ENCODE results near the gene RALGAPA1. TPM values are rescaled to one million over a fixed set of nuclear protein-coding genes. Genes with fewer than 3 reads are reported as not detected.
"Not testable (repeated sequence)": the region's sequence is repeated elsewhere in the genome, so short reads cannot be mapped to it uniquely, and the experiment has no call there.

RALGAPA1 gene
- total and polyA plus RNA-seq, 4 donors: 64.9 to 189 (median 86.1) TPM

DNA sequence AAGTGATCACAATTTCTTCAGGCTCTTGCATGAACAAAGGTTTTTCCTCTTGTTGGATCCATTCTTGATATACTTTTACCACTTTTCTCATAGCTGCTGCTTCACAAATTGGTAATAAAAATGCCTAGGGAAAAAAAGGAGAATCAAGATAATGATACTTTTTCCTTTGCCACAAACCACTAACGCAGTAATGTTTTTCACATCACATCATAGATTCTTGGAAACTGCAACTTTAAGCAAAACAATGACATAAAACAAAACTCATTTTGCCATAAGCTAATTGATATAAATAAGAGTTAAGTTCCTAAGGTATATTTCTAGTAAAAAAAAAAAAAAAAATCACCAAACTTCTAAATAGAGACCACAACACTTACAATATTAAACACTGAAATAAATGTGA, 66.7 kb downstream of the RALGAPA1 start:
- DNase-seq (ENCODE audit: low read depth in 4 of 6, low spot score in 6 of 6): no peak
- no CpG with 5 or more reads among the region's 1 CpG for WGBS (ENCODE audit: insufficient coverage)
- Histone ChIP-seq H3K27ac (ENCODE audit: low read depth, low read length) (no peak overlapping the region), H3K9me3 (ENCODE audit: control insufficient read depth, insufficient read depth, low read length) (no peaks in the 10 kb centered on the region), H3K27me3 (ENCODE audit: control insufficient read depth, insufficient read depth, low read length) (no peaks in the 10 kb centered on the region), H3K4me1 (ENCODE audit: control insufficient read depth, insufficient read depth, low read length) (no peaks in the 10 kb centered on the region), H3K4me3 (ENCODE audit: low read depth, low read length) (no peak overlapping the region), H3K36me3 (ENCODE audit: control insufficient read depth, insufficient read depth, low read length) (peaks cover 8% of the 10 kb centered on the region)

DNA sequence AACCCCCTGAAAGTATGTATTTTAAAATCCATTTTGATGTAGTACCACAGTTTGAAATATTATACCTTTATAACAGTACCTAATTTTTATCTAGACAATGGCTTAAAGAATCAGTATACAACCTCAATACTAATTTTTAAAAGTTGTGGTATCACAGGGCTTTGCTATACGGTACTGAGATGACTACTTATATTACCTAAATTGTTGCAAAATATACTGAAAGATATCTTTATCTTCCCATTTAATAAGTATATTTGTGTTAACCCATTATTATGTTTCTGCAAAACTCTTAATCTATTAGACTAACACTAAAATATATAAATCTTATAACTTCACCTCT, 67.1 kb downstream of the RALGAPA1 start:
- no peaks in the 10 kb centered on the region for H3K9me3 ChIP-seq (ENCODE audit: control insufficient read depth, insufficient read depth, low read length)
- H3K4me1 ChIP-seq (ENCODE audit: control insufficient read depth, insufficient read depth, low read length): no peaks in the 10 kb centered on the region
- WGBS (ENCODE audit: insufficient coverage): no CpG with 5 or more reads among the region's 1 CpG
- H3K27me3 ChIP-seq (ENCODE audit: control insufficient read depth, insufficient read depth, low read length): no peaks in the 10 kb centered on the region
- no peak overlapping the region for H3K4me3 ChIP-seq (ENCODE audit: low read depth, low read length)
- H3K36me3 ChIP-seq (ENCODE audit: control insufficient read depth, insufficient read depth, low read length): peaks cover 10% of the 10 kb centered on the region
- no peak overlapping the region for H3K27ac ChIP-seq (ENCODE audit: low read depth, low read length)
- no peak for DNase-seq (ENCODE audit: low read depth in 4 of 6, low spot score in 6 of 6)

DNA sequence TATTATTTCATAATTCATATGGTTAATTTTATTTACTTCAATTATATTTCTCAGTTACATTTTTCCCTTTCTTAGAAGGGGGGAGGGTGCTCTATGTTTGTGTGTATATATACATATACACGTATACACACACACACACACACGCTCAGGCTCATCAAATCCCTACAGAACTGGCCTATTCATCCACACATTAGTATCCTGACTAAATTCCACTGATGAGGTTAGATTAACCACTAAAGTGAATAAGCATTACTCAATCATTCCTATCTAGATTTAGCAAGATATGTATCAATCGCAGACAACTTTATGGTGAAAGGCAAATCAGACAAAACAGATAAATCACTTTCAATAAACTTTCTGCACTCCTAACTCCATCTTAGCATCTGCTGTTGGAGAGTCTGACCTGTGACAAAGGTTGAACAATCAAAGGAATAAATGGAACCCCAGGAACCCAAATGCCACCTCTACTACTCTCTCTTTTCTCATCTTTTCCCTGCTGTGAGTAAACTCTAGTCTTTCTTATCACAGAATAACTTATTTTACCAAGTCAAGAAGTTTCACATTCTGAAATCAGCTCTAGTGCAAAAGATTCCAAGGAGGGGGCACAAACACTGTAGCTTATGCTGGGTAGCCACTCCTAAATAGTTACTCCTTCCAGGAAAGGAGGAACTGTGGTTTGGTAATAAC, 67.6 kb downstream of the RALGAPA1 start:
- WGBS (ENCODE audit: insufficient coverage): no CpG with 5 or more reads among the region's 3 CpGs
- H3K27ac ChIP-seq (ENCODE audit: low read depth, low read length): no peak overlapping the region
- DNase-seq (ENCODE audit: low read depth in 4 of 6, low spot score in 6 of 6): no peak
- H3K4me1 ChIP-seq (ENCODE audit: control insufficient read depth, insufficient read depth, low read length): no peaks in the 10 kb centered on the region
- no peaks in the 10 kb centered on the region for H3K9me3 ChIP-seq (ENCODE audit: control insufficient read depth, insufficient read depth, low read length)
- no peak overlapping the region for H3K4me3 ChIP-seq (ENCODE audit: low read depth, low read length)
- no peaks in the 10 kb centered on the region for H3K27me3 ChIP-seq (ENCODE audit: control insufficient read depth, insufficient read depth, low read length)
- peaks cover 10% of the 10 kb centered on the region for H3K36me3 ChIP-seq (ENCODE audit: control insufficient read depth, insufficient read depth, low read length)

DNA sequence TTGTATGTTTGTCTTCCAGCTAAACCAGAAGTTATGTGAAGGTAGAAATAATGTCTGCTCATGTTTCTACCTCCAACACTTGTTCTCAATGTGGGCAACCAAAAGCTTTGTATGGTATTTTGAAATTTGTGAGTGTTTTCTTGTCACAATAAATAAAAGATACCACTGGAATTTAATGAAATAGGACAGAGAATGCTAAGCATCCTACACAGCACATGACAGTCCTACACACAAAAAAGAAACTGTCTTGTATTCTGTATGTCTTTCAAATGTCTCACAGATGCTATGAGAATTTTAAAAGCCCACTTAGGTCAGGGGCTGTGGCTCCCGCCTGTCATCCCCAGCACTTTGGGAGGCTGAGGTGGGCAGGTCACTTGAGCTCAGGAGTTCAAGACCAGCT, 68.9 kb downstream of the RALGAPA1 start:
- Histone ChIP-seq H3K9me3 (ENCODE audit: control insufficient read depth, insufficient read depth, low read length) (no peaks in the 10 kb centered on the region), H3K27me3 (ENCODE audit: control insufficient read depth, insufficient read depth, low read length) (no peaks in the 10 kb centered on the region), H3K27ac (ENCODE audit: low read depth, low read length) (no peak overlapping the region), H3K36me3 (ENCODE audit: control insufficient read depth, insufficient read depth, low read length) (peaks cover 3% of the 10 kb centered on the region), H3K4me3 (ENCODE audit: low read depth, low read length) (no peak overlapping the region), H3K4me1 (ENCODE audit: control insufficient read depth, insufficient read depth, low read length) (no peaks in the 10 kb centered on the region)
- DNase-seq (ENCODE audit: low read depth in 4 of 6, low spot score in 6 of 6): no peak
- no CpG with 5 or more reads among the region's 1 CpG for WGBS (ENCODE audit: insufficient coverage)

DNA sequence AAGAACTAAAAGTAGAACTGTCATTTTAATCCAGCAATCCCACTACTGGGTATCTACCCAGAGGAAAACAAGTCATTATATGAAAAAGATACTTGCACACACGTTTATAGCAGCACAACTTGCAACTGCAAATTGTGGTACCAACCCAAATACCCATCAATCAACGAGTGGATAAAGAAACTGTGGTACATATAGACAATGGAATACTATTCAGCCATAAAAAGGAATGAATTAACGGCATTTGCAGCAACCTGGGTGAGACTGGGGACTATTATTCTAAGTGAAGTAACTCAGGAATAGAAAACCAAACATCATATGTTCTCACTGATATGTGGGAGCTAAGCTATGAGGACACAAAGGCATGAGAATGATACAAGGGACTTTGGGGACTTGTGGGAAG, 73.9 kb downstream of the RALGAPA1 start:
- H3K27me3 ChIP-seq (ENCODE audit: control insufficient read depth, insufficient read depth, low read length); H3K4me3 ChIP-seq (ENCODE audit: low read depth, low read length); H3K36me3 ChIP-seq (ENCODE audit: control insufficient read depth, insufficient read depth, low read length); H3K4me1 ChIP-seq (ENCODE audit: control insufficient read depth, insufficient read depth, low read length); DNase-seq (ENCODE audit: low read depth in 4 of 6, low spot score in 6 of 6); H3K9me3 ChIP-seq (ENCODE audit: control insufficient read depth, insufficient read depth, low read length); H3K27ac ChIP-seq (ENCODE audit: low read depth, low read length): not testable (repeated sequence)
- WGBS (ENCODE audit: insufficient coverage): no CpG with 5 or more reads among the region's 3 CpGs

DNA sequence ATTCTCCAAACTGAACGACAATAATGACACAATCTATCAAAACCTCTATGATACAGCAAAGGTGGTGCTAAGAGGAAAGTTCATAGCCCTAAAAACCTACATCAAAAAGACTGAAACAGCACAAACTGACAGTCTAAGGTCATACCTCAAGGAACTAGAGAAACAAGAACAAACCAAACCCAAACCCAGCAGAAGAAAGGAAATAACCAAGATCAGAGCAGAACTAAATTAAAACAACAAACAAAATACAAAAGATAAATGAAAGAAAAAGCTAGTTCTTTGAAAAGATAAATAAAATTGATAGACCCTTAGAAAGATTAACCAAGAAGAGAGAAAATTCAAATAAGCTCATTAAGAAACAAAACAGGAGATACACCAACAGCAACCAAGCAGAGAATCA, 75.6 kb downstream of the RALGAPA1 start:
- not testable (repeated sequence) for H3K36me3 ChIP-seq (ENCODE audit: control insufficient read depth, insufficient read depth, low read length); H3K27ac ChIP-seq (ENCODE audit: low read depth, low read length); DNase-seq (ENCODE audit: low read depth in 4 of 6, low spot score in 6 of 6); H3K4me1 ChIP-seq (ENCODE audit: control insufficient read depth, insufficient read depth, low read length); H3K9me3 ChIP-seq (ENCODE audit: control insufficient read depth, insufficient read depth, low read length); H3K27me3 ChIP-seq (ENCODE audit: control insufficient read depth, insufficient read depth, low read length); H3K4me3 ChIP-seq (ENCODE audit: low read depth, low read length)
- WGBS (ENCODE audit: insufficient coverage): 100% methylated on average over 1 of the region's 1 CpG

DNA sequence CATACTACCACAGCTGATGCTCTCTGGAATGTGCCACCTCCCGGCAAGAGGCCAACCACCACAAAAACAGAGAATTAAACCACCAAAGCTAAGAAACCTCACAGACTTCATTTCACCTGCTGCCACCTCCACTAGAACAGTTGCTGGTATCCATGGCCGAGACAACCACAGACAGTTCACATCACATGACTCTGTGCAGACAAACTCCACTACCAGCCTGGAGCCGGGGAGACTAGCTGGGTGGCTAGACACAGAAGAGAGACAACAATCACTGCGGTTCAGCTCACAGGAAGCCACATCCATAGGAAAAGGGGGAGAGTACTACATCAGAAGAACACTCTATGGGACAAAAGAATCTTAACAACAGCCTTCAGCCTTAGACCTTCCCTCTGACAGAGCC, 78.2 kb downstream of the RALGAPA1 start:
- no peaks in the 10 kb centered on the region for H3K27me3 ChIP-seq (ENCODE audit: control insufficient read depth, insufficient read depth, low read length)
- 96% methylated on average over 3 of the region's 4 CpGs for WGBS (ENCODE audit: insufficient coverage)
- H3K9me3 ChIP-seq (ENCODE audit: control insufficient read depth, insufficient read depth, low read length): peaks cover 3% of the 10 kb centered on the region
- peaks cover 5% of the 10 kb centered on the region for H3K36me3 ChIP-seq (ENCODE audit: control insufficient read depth, insufficient read depth, low read length)
- DNase-seq (ENCODE audit: low read depth in 4 of 6, low spot score in 6 of 6): no peak
- H3K4me1 ChIP-seq (ENCODE audit: control insufficient read depth, insufficient read depth, low read length): no peaks in the 10 kb centered on the region
- H3K4me3 ChIP-seq (ENCODE audit: low read depth, low read length): no peak overlapping the region
- H3K27ac ChIP-seq (ENCODE audit: low read depth, low read length): no peak overlapping the region

DNA sequence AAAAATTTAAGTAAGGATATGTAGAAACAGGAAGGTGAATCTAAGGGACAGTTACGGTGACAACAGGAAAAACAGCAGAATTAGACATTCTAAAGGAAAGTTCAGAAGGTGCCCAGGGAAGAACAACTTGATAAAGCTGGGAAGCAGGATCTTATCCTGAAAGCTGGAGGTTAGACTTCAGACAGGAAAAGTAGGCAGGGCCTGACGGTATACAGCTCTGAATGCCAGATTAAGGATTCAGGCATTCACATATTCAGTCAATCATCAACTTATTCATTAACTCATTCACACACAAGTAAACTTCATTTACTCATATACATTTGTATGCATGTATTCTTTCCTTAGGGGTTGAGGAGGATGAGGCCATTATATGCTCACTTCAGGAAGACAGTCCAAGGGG, 81.3 kb downstream of the RALGAPA1 start:
- 100% methylated on average over 1 of the region's 2 CpGs for WGBS (ENCODE audit: insufficient coverage)
- DNase-seq (ENCODE audit: low read depth in 4 of 6, low spot score in 6 of 6): no peak
- Histone ChIP-seq H3K4me1 (ENCODE audit: control insufficient read depth, insufficient read depth, low read length) (no peaks in the 10 kb centered on the region), H3K9me3 (ENCODE audit: control insufficient read depth, insufficient read depth, low read length) (no peaks in the 10 kb centered on the region), H3K27me3 (ENCODE audit: control insufficient read depth, insufficient read depth, low read length) (no peaks in the 10 kb centered on the region), H3K27ac (ENCODE audit: low read depth, low read length) (no peak overlapping the region), H3K36me3 (ENCODE audit: control insufficient read depth, insufficient read depth, low read length) (peaks cover 5% of the 10 kb centered on the region), H3K4me3 (ENCODE audit: low read depth, low read length) (no peak overlapping the region)

DNA sequence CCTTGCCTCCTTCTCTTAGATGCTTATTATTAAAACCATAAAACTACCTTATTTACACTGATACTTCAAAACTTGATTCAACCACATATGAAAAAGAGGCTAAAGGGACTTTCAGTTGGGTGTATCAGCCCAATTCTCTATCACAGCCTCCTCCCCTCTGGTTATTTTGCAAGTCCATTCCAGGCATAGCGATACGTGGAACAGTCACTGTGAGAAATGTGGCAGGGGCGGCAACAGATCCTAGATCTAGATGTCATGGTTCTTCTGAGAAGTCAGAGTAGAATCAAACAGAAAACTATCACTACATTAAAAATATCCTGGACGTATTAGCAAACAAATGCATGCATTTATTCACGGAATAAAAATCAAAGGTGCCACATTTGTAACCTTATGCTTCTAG, 83.2 kb downstream of the RALGAPA1 start:
- H3K36me3 ChIP-seq (ENCODE audit: control insufficient read depth, insufficient read depth, low read length): peaks cover 5% of the 10 kb centered on the region
- H3K4me1 ChIP-seq (ENCODE audit: control insufficient read depth, insufficient read depth, low read length): no peaks in the 10 kb centered on the region
- H3K27me3 ChIP-seq (ENCODE audit: control insufficient read depth, insufficient read depth, low read length): no peaks in the 10 kb centered on the region
- no peaks in the 10 kb centered on the region for H3K9me3 ChIP-seq (ENCODE audit: control insufficient read depth, insufficient read depth, low read length)
- DNase-seq (ENCODE audit: low read depth in 4 of 6, low spot score in 6 of 6): no peak
- no peak overlapping the region for H3K4me3 ChIP-seq (ENCODE audit: low read depth, low read length)
- WGBS (ENCODE audit: insufficient coverage): 96% methylated on average over 4 of the region's 5 CpGs
- no peak overlapping the region for H3K27ac ChIP-seq (ENCODE audit: low read depth, low read length)

DNA sequence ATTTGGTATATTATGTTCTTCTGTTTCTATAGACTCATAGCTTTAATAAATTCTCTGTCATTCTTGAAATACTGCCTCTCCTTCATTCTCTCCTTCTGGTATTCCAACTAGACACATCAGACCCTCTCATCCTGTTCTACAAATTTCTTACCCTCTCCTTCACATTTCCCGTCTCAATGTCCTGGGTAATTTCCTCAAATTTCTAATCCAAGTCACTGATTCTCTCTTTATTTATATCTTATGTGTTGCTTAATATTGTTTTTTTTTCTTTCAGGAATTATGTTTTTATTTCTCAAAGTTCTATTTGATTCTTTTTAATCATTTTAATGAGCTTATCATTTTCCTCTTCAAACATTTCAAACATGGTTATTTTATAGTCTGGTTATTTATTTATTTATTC, 94.0 kb downstream of the RALGAPA1 start:
- no peak for DNase-seq (ENCODE audit: low read depth in 4 of 6, low spot score in 6 of 6)
- no peak overlapping the region for H3K27ac ChIP-seq (ENCODE audit: low read depth, low read length)
- no peaks in the 10 kb centered on the region for H3K4me1 ChIP-seq (ENCODE audit: control insufficient read depth, insufficient read depth, low read length)
- no peak overlapping the region for H3K4me3 ChIP-seq (ENCODE audit: low read depth, low read length)
- H3K36me3 ChIP-seq (ENCODE audit: control insufficient read depth, insufficient read depth, low read length): peaks cover 23% of the 10 kb centered on the region
- WGBS (ENCODE audit: insufficient coverage): no CpG with 5 or more reads among the region's 1 CpG
- peaks cover 2% of the 10 kb centered on the region for H3K9me3 ChIP-seq (ENCODE audit: control insufficient read depth, insufficient read depth, low read length)
- no peaks in the 10 kb centered on the region for H3K27me3 ChIP-seq (ENCODE audit: control insufficient read depth, insufficient read depth, low read length)
